Sigmoid colon (tissue), 4 donors: ENCODE measurements around the gene ESM1.

Experiments used
- EP300 ChIP-seq, 4 donors: sonication (generic); formaldehyde crosslinking; IDR thresholded peaks; one replicate each; pipeline ENCODE4 v1.6.1; 2017; ENCODE audit warnings: antibody characterized with exemption in 4 of 4
- POLR2A ChIP-seq, 2 donors: fragments of 450-650 bp; IDR thresholded peaks; one replicate each; pipeline ENCODE4 v1.6.1; 2016; ENCODE audit warnings: antibody characterized with exemption in 2 of 2, mild to moderate bottlenecking in 2 of 2, moderate library complexity in 2 of 2
- POLR2AphosphoS5 ChIP-seq, 4 donors: sonication (generic); formaldehyde crosslinking; IDR thresholded peaks; one replicate each; pipeline ENCODE4 v1.6.1; 2017; ENCODE audit warnings: antibody characterized with exemption in 4 of 4
- TF ChIP-seq, protein P1 (sequence below), 4 experiments: fragments of 450-650 bp in 3 of 4; fragments of 200-600 bp in 1 of 4; IDR thresholded peaks; one replicate each; pipeline ENCODE4 v1.5.1; 2016 to 2019; ENCODE audit warnings: antibody characterized with exemption in 4 of 4, mild to moderate bottlenecking in 3 of 4, moderate library complexity in 2 of 4

DNA sequence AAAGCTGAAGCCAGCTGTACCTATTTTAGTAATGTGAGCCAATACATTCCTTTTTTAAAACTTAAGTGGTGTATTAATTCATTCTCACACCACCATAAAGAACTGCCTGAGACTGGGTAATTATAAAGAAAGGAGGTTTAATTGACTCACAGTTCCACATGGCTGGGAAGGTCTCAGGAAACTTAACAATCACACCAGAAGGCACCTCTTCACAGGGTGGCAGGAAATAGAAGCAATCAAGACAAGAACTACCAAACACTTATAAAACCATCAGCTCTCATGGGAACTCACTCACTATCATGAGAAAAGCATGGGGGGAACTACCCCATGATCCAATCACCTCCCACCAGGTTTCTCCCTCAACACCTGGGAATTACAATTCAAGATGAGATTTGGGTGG is 21.0 kb downstream of the ESM1 start:
- TF ChIP-seq, protein P1, sequence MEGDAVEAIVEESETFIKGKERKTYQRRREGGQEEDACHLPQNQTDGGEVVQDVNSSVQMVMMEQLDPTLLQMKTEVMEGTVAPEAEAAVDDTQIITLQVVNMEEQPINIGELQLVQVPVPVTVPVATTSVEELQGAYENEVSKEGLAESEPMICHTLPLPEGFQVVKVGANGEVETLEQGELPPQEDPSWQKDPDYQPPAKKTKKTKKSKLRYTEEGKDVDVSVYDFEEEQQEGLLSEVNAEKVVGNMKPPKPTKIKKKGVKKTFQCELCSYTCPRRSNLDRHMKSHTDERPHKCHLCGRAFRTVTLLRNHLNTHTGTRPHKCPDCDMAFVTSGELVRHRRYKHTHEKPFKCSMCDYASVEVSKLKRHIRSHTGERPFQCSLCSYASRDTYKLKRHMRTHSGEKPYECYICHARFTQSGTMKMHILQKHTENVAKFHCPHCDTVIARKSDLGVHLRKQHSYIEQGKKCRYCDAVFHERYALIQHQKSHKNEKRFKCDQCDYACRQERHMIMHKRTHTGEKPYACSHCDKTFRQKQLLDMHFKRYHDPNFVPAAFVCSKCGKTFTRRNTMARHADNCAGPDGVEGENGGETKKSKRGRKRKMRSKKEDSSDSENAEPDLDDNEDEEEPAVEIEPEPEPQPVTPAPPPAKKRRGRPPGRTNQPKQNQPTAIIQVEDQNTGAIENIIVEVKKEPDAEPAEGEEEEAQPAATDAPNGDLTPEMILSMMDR (IDR thresholded peaks at IDR 0.05), result no peak
- TF ChIP-seq EP300 (IDR thresholded peaks at IDR 0.05), result no peak
- TF ChIP-seq POLR2AphosphoS5 (IDR thresholded peaks at IDR 0.05), result no peak
- TF ChIP-seq POLR2A (IDR thresholded peaks at IDR 0.05), result no peak
